Keratinocyte (primary cell): Measurements from ENCODE around the gene DNAJC11. TPM values are rescaled to one million over a fixed set of nuclear protein-coding genes. Genes with fewer than 3 reads are reported as not detected.

Experiments used
- DNase-seq: peaks from one replicate; pipeline ENCODE4 v3.0.0-alpha.2; 2011; ENCODE audit warnings: low read depth, missing footprints, low spot score
- FAIRE-seq: peaks from 2 replicates; lab custom pipeline; 2011; peaks lifted over from hg19 to GRCh38; lab: Jason Lieb, UNC
- H2AFZ ChIP-seq: 2 replicates; pipeline ENCODE4 v1.6.0; 2012; ENCODE audit warnings: low read length, control low read depth, inconsistent platforms; ENCODE audit not compliant: control insufficient read depth
- H3K27ac ChIP-seq: 2 replicates; pipeline ENCODE4 v1.5.1; 2011; ENCODE audit warnings: low read length; ENCODE audit not compliant: control insufficient read depth, insufficient read depth
- H3K27me3 ChIP-seq: 3 replicates; pipeline ENCODE4 v1.6.0; 2011; ENCODE audit warnings: low read length; ENCODE audit not compliant: control insufficient read depth, insufficient read depth; ENCODE audit errors: extremely low read depth
- H3K36me3 ChIP-seq, 2 experiments: 2 replicates in 1 of 2; 3 replicates in 1 of 2; pipeline ENCODE4 v1.5.1; 2011; ENCODE audit warnings: low read length in 2 of 2, mild to moderate bottlenecking in 1 of 2; ENCODE audit not compliant: control insufficient read depth in 2 of 2, insufficient read depth in 2 of 2; ENCODE audit errors: extremely low read depth in 1 of 2
- H3K4me1 ChIP-seq: 3 replicates; pipeline ENCODE4 v1.5.1; 2011; ENCODE audit warnings: low read length; ENCODE audit not compliant: control insufficient read depth, insufficient read depth; ENCODE audit errors: extremely low read depth
- H3K4me2 ChIP-seq: 3 replicates; pipeline ENCODE4 v1.6.0; 2011; ENCODE audit warnings: low read depth, low read length; ENCODE audit not compliant: control insufficient read depth, insufficient read depth; ENCODE audit errors: extremely low read depth
- H3K4me3 ChIP-seq, 3 experiments: fragments of 200-600 bp in 1 of 3; sonication (generic) in 1 of 3; 2 replicates in 2 of 3; 3 replicates in 1 of 3; pipeline ENCODE4 v1.5.1; 2011 to 2016; ENCODE audit warnings: low read length in 3 of 3, mild to moderate bottlenecking in 3 of 3, control low read depth in 2 of 3, inconsistent platforms in 1 of 3, low read depth in 1 of 3, mixed read lengths in 1 of 3, mixed run types in 1 of 3, moderate library complexity in 1 of 3; ENCODE audit not compliant: control insufficient read depth in 2 of 3, insufficient read depth in 2 of 3; ENCODE audit errors: extremely low read depth in 1 of 3
- H3K79me2 ChIP-seq: 2 replicates; pipeline ENCODE4 v1.6.0; 2012; ENCODE audit warnings: low read length; ENCODE audit not compliant: control insufficient read depth, insufficient read depth
- H3K9ac ChIP-seq: 3 replicates; pipeline ENCODE4 v1.6.0; 2011; ENCODE audit warnings: low read length; ENCODE audit not compliant: control insufficient read depth, insufficient read depth; ENCODE audit errors: extremely low read depth
- H3K9me1 ChIP-seq: 3 replicates; pipeline ENCODE4 v1.6.0; 2011; ENCODE audit warnings: low read length; ENCODE audit not compliant: control insufficient read depth, insufficient read depth; ENCODE audit errors: extremely low read depth
- H3K9me3 ChIP-seq: 2 replicates; pipeline ENCODE4 v1.5.1; 2012; ENCODE audit warnings: low read depth, low read length; ENCODE audit not compliant: control insufficient read depth
- H4K20me1 ChIP-seq: 3 replicates; pipeline ENCODE4 v1.6.0; 2011; ENCODE audit warnings: low read length; ENCODE audit not compliant: control insufficient read depth, insufficient read depth; ENCODE audit errors: extremely low read depth
- CTCF ChIP-seq, 3 experiments: IDR thresholded peaks in 1 of 3; conservative IDR thresholded peaks in 1 of 3; optimal IDR thresholded peaks in 1 of 3; 2 replicates in 2 of 3; 3 replicates in 1 of 3; pipeline versions ENCODE3 to v1.5.1; 2011; ENCODE audit warnings: low read length in 3 of 3, mild to moderate bottlenecking in 3 of 3, moderate library complexity in 2 of 3, control low read depth in 1 of 3, inconsistent platforms in 1 of 3; ENCODE audit not compliant: insufficient read depth in 2 of 3; ENCODE audit errors: extremely low read depth in 1 of 3
- EZH2 ChIP-seq: IDR thresholded peaks from one replicate; pipeline ENCODE4 v1.6.1; 2012; ENCODE audit warnings: inconsistent platforms, mild to moderate bottlenecking, low read length, moderate library complexity
- dilution Hi-C: fragments of 300-500 bp; cut with MboI; formaldehyde crosslinking; loops from one replicate; pipeline ENCODE4 v1.7.0; 2020; ENCODE audit warnings: low sequenced_read_pairs; ENCODE audit not compliant: extremely low pct_ligation_motif_present
- polyA plus RNA-seq, 5 experiments: library from polyadenylated mRNA; depleted of rRNA in 3 of 5; stranded (reverse) in 3 of 5; stranded (forward) in 1 of 5; unstranded in 1 of 5; fragments of >200 nt; gene quantifications; 1 replicate in 1 of 5; 2 replicates in 3 of 5; 3 replicates in 1 of 5; pipeline versions ENCODE4 v1.2.1 to v1.2.3, GENCODE V29; 2011 to 2012; ENCODE audit warnings: missing spikeins in 2 of 5, low read depth in 1 of 5, low replicate concordance in 1 of 5

DNAJC11 gene
- polyA plus RNA-seq, 1 donor (not counting 4 experiments of a cell fraction or from before 2014, with no cell fraction given): 40.8 TPM

DNA sequence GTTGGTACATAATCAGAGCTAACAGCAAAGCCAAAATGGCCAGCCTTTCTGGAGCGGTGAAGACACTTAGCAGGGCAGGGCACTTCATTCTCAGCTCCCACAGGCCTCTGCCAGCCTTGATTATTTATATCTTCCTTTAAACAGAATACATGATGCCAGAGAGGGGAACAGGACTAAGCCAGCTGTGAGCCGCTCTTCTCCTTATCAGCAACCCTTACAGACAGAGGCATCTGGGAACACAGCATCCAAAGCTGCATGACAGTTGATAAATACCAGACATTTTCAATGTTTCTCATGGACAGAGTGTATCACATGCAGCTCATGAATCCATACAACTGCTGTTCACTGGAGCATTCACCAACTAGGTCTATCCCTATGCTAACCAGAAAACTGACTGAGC, 29.1 kb downstream of the DNAJC11 start:
- Histone ChIP-seq H3K9ac (no peak overlapping the region), H3K27ac (no peak overlapping the region), H4K20me1 (no peaks in the 10 kb centered on the region), H3K9me3 (no peaks in the 10 kb centered on the region), H3K27me3 (no peaks in the 10 kb centered on the region), H3K79me2 (no peaks in the 10 kb centered on the region), H3K4me2 (no peak overlapping the region), H3K9me1 (no peaks in the 10 kb centered on the region), H3K36me3 (peaks cover 12 to 14% of the 10 kb centered on the region in 2 experiments), H3K4me1 (no peaks in the 10 kb centered on the region), H3K4me3 (no peak overlapping the region), H2AFZ (no peak overlapping the region)
- TF ChIP-seq EZH2: no peak
- no peak for TF ChIP-seq CTCF (optimal IDR thresholded peaks at IDR 0.05 in 1 of 3, IDR thresholded peaks at IDR 0.05 in 1 of 3, conservative IDR thresholded peaks at IDR 0.05 in 1 of 3; ENCODE audit: extremely low read depth in 1 of 3, insufficient read depth in 2 of 3, low read length in 3 of 3)
- FAIRE-seq (no peak), DNase-seq (no peak)
- dilution Hi-C loops: no loop called here

- no peak overlapping the region for H3K4me3 ChIP-seq
- H3K27ac ChIP-seq: no peak overlapping the region
- FAIRE-seq (no peak), DNase-seq (no peak)
- H3K79me2 ChIP-seq: peaks cover 2% of the 10 kb centered on the region
- no peaks in the 10 kb centered on the region for H3K4me1 ChIP-seq
- dilution Hi-C loops: no loop called here
- peaks cover 13 to 21% of the 10 kb centered on the region in 2 experiments for H3K36me3 ChIP-seq
- H3K9me1 ChIP-seq: no peaks in the 10 kb centered on the region
- TF ChIP-seq CTCF (optimal IDR thresholded peaks at IDR 0.05 in 1 of 3, IDR thresholded peaks at IDR 0.05 in 1 of 3, conservative IDR thresholded peaks at IDR 0.05 in 1 of 3; ENCODE audit: extremely low read depth in 1 of 3, insufficient read depth in 2 of 3, low read length in 3 of 3): no peak
- no peak for TF ChIP-seq EZH2
- no peaks in the 10 kb centered on the region for H3K9me3 ChIP-seq
- H4K20me1 ChIP-seq: no peaks in the 10 kb centered on the region
- no peak overlapping the region for H3K9ac ChIP-seq
- no peak overlapping the region for H3K4me2 ChIP-seq
- no peaks in the 10 kb centered on the region for H3K27me3 ChIP-seq
- no peak overlapping the region for H2AFZ ChIP-seq
Measured at GRCh38 chr1:6668503-6668902, 33.1 kb downstream of the DNAJC11 start.
